GM18519 (cell line): ENCODE measurements around the gene ZNF688.
"Not testable (repeated sequence)": the region's sequence is repeated elsewhere in the genome, so short reads cannot be mapped to it uniquely, and the experiment has no call there.

Experiments
- ATAC-seq: cut with Tn5 transposase; IDR thresholded peaks from one replicate; pipeline ENCODE4 v1.9.1; 2021; ENCODE audit warnings: mild to moderate bottlenecking, moderate library complexity; ENCODE audit not compliant: unreplicated experiment, low FRiP score

Gene ZNF688

DNA sequence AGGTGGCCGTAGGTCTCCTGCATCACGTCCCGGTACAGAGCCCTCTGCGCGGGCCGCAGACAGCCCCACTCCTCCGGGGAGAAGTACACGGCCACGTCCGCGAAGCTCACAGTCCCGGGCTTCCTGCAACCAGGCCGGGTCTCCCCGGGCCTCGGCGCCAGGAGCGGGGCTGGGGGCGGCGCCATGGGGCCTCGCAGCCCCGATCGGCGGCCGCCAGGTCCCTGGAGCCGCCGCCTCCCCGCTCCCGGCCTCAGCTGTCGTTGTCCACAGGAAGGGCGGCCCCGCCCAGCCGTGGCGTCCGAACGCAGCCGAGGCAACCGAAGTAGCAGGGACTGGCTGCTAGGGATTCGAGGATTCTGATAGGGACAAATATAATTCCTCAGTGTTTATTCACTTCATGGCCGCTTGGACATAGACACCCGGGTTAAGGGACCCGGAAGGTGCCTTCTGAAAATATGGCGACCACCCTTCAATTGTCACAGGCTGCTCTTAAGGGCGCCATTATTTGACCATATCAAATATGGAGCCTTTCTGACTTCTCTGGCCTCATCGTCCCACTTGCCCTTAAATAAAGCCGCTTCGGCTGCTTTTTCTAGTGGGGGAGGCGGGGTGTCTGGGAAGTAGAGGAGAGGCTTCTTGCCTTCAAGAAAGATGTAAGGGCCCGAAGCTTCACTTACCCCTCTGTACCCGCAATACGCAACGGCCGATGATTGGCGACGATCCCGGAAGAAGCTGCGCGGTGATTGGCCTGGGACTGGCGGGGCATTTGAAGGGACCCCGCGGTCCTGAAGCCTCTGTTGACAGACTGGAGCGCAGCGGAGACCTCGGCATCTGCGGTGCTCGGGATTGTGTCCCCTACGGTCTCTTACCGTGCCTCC is at the start of gene ZNF688:
TSS of gene ZNF688 (minus strand) at position 270 of the 878 bp plus-strand sequence. CDS start at position 185, 85 bp downstream.
- ATAC-seq = peak; percentile 59

DNA sequence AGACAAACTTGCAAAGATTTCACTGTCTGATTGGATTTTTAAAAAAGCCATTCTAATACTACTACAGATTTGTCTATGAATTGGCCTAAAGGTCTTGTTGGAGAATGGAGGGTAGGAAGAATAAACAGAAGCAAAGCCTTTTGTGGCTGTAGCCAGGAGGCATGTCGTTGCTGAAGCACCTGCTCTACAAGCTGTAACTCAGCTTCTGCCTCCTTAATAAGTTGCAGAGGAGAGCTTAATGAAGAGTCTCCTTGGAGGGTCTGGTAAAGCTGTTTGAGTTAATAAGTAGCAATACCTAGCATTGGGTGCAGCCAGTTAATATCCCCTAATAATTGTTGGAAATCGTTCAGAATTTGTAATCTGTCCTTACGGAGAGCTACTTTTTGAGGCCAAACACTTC is 48.7 kb upstream of the ZNF688 start:
- ATAC-seq = no peak

DNA sequence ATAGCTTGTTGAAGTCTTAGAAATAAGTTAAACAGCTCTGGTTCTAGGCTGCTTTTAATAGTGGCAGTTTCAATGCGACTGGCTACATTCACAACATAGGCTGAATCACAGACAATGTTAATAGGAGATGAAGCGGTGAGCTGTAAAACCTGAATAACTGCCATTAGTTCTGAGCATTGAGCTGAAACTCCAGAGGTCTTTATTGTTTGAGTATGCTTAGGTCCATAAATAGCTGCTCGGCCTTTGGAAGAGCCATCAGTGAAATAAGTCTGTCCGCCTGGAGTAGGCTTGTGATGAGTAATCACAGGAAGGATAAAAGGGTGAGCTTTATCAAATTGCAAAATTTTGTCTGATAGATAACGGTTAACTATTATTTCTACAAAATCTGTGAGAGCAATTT is 48.1 kb upstream of the ZNF688 start:
- ATAC-seq = no peak

DNA sequence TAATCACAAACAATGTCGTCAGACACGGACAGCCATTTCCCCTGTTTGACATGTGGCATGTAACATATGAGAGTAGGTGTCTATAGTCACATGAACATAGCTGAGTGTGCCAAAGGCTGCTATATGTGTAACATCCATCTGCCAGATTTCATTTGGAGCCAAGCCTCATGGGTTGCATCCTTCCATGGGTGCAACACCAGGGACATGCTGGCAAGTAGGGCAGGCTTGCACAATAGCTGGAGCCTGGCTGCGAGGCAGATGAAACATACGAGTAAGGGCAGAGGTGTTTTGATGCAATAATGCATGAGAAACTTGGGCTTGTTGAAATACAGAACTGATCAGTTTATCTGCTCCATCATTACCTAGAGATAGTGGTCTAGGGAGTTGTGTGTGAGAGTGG is 47.7 kb upstream of the ZNF688 start:
- ATAC-seq = no peak

DNA sequence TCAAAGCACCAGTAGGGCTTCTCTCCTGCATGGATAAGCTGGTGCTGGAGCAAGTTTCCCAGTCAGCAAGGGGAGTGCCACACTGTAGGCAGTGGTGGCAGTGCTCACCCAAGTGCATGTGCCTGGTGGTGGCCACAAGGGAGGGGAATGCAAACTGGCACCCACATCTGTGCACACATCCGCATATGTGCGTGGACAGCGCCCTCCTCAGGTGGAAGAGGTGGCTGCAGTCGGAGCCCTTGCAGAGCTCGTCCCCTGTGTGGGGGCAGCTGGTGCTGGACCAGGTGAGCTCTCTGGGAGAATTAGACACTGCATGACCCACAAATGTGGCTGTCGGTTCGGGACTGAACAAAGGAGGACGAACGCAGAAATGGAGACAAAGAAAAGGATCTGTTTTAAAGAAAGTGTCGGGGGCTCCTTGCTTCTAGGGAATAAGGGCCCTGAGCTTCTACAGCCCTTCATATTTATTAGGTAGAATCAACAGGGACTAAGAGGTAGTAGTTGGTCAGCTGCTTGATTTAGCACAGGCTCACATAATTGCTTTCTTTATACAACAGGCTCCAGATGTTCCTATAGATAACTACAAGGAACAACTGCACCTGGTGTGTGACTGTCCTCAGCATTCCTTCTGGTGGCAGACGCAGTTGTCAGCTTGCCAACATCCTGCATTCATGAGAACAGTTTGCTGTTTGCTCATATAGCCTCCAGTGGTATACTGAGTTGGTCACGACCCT is 44.0 kb upstream of the ZNF688 start:
- no peak for ATAC-seq

DNA sequence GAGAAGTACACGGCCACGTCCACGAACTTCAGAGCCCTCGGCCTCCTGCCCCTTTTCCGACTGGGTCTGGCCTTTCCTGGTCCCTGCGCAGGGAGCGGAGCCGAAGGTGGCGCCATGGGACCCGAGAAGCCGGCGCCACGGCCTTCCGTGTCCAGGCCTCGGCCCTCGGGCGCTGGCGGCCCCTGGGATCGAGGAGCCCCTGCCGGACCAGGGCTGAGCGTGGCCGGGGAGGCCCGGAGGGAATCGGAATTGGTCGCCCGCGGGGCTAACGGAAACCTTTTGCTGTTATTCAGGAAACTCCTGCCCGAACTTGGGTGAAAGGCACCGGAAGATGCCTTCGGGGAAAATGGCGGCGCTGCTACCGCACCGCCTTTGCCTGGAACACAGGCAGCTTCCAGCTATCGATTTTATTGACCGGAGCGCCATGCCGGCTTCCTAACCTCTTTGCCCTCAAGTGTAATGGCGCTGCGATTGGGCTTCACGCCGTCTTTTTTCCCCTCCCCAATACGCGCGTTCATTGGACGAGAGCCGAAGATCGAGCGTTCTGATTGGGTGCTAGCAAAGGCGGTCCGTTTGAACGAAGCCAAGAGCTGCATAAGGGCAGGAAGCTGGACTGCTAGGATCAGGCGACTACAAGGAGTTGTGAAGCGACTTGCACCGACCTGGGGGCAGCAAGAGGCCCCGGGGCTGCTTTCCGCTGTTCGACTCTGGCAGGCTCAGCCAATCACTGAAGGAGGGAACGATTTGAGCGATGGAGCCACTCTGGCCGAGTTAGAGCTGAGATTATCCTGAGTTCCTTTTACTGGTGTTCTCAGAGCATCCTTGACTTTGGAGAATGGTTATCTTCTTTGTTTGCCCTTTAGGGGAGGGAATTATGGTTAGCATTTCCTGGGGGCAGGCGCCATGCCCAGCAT is 38.7 kb upstream of the ZNF688 start, which contains the start of gene ZNF689:
TSS of gene ZNF689 (minus strand) at position 464 of the 914 bp plus-strand sequence. CDS start at position 116, 348 bp downstream.
- peak; percentile 85 for ATAC-seq

DNA sequence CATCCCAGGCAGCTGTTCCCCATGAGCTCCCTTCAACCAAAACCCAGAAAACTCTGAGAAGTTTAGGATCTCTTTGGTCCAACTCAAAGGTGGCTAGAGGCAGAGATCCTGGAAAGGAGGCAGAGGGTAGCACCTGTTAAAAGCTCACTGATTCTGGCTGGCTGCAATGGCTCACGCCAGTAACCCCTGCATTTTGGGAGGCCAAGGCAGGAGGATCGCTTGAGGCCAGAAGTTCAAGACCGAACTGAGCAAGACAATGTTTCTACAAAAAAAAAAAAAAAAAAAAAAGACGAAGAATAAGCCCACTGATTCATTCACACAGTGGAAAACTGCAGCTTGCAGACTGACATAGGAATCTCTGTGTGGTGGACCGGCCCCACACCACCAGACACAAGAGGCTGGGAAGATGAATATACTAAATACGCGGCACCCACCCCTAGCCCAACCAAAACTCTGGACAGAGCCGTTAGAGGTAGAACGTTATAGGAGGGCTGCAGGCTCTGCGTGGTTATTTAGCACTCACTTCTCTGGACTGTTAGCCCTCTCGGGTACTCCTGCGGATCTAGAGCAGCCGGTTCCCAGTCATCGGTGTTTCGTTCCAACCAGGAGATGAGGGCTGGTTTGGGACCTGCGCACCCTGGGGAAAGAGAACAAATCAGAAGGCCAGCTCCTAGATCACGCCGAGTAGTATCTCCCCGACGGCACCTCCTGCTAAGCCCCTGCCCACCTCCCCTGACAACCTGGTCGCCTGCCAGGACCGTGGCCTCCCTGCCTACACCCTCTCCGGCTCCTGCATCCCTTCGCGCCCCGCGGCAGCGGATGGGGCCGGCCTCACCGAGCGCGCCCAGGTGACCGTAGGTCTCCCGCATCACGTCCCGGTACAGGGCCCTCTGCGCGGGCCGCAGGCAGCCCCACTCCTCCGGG is 37.8 kb upstream of the ZNF688 start:
- ATAC-seq = peak; percentile 5

DNA sequence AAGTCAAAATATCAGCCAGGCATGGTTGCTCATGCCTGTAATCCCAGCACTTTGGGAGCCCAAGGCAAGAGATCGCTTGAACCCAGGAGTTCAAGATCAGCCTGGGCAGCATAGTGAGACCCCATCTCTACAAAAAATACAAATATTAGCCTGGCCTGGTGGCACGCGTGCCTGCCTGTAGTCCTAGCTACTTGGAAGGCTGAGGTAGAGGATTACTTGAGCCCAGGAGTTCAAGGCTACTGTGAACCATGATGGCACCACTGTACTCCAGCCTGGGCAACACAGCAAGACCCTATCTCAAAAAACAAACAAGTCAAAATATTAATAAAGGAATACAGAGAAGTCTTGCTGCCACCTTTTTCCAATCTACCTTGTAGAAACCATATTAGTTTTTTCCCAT is 34.5 kb upstream of the ZNF688 start:
- ATAC-seq = no peak

DNA sequence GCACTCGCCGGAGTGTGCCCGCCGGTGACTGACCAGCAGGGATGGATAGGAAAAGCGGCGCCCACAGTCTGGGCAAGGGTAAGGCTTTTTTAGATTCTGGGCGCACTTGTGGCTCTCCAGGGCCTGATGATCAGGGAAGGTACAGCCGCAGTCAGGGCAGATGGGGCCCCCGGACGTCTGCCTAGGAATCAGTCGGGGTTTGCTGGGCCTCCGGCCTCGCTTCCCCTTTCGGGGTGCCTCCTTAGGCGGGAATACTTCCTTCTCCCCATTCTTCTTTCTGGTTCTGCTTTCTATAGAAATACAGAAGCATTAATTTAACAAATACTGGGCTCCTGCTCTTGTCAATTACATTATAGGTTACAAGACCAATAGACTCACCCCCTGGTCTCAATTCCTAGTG is 33.6 kb upstream of the ZNF688 start:
- no peak for ATAC-seq

DNA sequence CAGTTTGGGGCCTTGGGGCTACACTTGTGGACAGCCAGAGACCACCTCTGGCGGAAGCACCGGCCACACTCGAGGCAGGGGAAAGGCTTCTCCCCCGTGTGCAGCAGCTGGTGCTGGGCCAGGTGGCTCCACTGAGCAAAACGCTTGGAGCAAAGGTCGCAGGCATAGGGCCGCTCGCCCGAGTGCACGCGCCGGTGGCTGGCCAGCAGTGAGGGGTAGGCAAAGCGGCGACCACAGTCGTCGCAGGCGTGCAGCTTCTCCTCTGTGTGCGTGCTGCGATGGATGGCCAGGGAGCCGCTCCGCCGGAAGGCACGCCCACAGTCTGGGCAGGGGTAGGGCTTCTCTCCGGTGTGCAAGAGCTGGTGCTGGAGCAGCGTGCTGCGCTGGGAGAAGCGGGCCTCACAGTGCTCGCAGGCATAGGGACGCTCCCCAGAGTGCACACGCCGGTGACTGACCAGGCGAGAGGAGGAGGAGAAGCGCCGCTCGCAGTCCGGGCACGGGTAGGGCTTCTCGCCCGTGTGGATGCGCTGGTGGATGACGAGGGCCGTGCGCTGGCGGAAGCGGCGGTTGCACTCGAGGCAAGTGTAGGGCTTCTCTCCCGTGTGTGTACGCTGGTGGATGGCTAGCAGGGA is 32.9 kb upstream of the ZNF688 start:
- no peak for ATAC-seq

DNA sequence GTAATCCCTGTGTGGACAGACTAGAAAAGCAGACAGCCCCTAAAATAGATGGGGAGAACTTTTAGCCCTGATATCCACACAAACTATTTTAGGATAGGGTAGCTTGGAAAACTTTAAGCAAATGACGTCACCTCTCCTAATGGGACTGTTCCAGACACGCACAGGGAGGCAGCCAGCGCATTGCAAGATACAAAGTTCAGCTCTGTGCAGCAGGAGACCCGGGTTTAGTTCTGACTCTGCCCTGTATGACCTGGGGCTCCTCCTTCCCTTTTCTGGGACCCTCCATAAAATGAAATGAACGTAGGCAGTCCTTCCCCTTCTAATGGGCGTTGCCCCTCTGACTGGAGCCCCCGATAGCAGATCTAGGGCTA is 32.4 kb upstream of the ZNF688 start:
- ATAC-seq = no peak

DNA sequence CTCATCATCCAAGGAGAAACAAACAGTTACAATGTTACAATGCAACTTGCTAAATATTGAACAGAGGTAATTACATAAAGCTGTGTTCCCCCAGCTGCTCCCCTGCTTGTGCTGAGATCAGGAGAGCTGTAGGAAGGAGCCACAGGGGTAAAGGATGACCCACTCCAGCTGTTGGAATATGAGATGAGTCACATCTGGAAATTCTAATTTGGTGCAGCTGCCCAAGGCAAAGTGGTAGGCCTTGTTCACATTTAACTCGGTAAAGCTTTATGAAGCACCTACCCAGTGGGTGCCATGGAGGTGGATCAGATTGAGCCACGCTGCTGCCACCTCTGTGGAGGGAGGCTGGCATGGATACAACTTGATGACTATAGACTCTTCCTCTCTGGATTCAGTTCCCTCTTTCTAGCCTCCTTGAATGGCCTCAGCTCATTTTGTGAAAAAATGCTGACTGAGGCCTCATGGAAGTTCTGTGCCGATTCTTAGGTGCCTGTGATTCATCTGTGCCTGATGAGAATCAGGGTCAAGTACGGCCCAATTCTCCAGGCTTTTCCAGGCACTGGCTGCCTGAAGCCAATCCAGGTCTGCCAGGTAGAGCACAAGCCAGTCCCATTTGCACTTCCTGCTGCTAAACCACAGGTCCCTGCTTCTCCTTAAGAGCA is 31.2 kb upstream of the ZNF688 start:
- no peak for ATAC-seq

DNA sequence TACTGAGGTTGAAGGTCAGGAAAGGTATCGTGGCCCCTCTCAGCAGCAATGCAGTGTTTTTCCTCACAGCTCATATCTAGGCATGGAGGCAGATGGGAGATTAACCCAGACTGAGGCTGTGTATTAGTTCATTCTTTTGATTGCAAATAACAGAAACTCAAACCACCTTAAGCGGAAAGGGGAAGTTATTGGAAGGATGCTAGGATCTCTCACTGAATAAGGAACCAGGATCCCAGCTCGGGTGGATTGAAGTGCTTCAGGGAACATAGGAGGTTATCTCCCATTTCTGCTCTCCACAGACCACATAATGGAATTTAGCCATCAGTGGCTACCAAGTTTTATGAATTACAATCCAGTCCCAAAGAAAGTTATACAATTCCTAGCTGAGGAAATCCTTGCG is 30.5 kb upstream of the ZNF688 start:
- no peak for ATAC-seq

DNA sequence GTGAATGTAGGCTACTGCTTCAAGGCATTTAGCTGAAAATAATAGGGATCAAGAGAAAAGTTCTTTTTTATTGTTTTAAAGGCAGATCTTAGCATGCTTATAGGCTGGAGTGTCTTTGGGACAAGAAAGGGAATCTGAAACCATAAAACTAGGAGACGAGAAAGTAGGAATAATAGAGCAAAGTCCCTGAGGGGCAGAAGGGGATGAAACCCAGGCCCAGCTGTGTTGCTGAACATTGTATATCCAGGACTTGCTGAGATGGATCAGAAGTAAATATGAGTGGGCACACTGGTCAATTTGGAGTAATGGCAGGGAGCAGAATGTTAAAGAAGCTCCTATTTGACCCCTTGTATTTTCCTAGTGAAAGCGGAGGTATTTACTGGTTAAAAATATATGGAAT is 29.4 kb upstream of the ZNF688 start:
- ATAC-seq = no peak

DNA sequence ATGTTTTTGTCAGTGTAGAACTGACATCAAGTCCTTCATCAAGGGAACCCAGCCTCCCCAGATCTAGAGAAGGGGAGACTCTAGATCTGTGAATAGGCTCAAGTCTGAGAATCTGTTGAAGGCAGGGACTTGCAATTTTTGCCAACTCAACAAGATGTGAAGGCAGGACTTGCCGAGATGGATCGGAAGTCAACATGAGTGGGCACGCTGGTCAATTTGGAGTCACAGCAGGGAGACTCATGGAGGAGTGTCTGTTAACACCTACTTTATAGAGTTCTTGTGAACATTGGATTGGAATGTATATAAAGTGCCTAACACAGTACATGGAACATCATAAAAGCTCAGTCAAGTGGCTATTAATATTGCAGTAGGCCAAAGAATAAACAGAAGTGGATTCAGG is 28.7 kb upstream of the ZNF688 start:
- no peak for ATAC-seq

DNA sequence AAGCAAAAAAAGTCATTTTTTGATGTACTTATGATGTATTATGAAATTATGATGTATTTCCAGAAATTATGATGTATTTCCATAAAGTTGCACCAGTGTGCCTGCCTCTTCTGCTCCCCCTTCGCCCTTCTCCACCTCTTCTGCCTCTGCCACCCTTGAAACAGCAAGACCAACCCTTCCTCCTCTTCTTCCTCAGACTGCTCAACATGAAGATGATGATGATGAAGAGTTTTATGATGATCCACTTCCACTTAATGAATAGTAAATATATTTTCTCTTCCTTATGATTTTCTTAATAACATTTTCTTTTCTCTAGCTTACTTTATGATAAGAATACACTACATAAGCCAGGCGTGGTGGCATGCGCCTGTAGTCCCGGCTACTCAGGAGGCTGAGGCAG is 21.4 kb upstream of the ZNF688 start:
- ATAC-seq = no peak

DNA sequence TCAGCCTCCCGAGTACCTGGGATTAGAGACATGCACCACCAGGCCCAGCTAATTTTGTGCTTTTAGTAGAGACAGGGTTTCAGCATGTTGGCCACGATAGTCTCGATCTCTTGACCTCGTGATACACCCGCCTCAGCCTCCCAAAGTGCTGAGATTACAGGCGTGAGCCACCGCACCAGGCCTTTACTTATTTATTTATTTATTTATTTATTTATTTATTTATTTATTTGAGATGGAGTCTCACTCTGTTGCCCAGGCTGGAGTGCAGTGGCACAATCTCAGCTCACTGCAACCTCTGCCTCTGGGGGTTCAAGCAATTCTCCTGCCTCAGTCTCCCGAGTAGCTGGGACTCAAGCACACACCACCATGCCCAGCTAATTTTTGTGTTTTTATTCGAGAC is 19.4 kb upstream of the ZNF688 start:
- ATAC-seq = not testable (repeated sequence)

DNA sequence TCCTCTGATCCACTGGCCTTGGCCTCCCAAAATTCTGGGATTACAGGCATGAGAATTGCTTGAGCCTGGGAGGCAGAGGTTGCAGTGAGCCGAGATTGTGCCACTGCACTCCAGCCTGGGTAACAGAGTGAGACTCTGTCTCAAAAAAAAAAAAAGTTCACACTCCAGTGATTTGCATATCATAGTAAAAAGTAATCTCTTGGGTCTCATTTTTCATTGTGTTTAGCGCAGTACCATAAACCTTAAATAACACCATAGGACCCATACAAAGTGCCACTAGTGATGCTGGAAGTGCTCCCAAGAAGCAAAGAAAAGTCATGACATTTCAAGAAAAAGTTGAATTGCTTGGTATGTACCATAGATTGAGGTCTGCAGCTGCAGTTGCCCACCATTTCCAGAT is 18.1 kb upstream of the ZNF688 start:
- not testable (repeated sequence) for ATAC-seq

DNA sequence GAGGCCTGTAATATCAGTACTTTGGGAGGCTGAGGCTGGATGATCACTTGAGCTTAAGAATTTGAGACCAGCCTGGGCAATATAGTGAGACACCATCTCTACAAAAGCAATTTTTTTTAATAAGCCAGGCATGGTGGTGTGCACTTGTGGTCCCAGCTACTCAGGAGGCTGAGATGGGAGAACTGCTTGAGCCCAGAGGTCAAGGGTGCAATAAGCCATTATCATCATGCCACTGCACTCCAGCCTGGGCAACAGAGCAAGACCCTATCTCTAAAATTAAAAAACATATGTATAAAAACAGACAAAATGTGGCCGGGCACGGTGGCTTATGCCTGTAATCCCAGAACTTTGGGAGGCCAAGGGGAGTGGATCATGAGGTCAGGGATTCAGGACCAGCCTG is 17.1 kb upstream of the ZNF688 start:
- ATAC-seq = no peak
